HepG2 (cell line): ENCODE data around the gene TACC2. TPM values are rescaled to one million over a fixed set of nuclear protein-coding genes. Genes with fewer than 3 reads are reported as not detected.

Experiments used
- ATAC-seq: fragments of 200-7000 bp; cut with Tn5 transposase; 3 replicates; pipeline ENCODE4 v1.9.1; 2020; ENCODE audit warnings: mild to moderate bottlenecking, moderate library complexity
- BruUV-seq: library from RNA; stranded (reverse); fragments of 400-500 nt; replicated peaks from 2 replicates; lab custom pipeline; 2021; lab: Mats Ljungman, UMichigan
- CTCF ChIA-PET: fragments of 300-600 bp; formaldehyde crosslinking; extraction: SDS; loops from one replicate; lab custom pipeline; 2021; ENCODE audit warnings: low total read pairs, inconsistent platforms, low intra/inter-chr PET ratio; lab: Yijun Ruan, JAX
- POLR2A ChIA-PET: fragments of 350-600 bp; sonication (Branson Sonifier 250); formaldehyde crosslinking; loops from one replicate; lab custom pipeline; 2020; ENCODE audit warnings: antibody characterized with exemption, inconsistent platforms; lab: Yijun Ruan, JAX
- DNase-seq: peaks from one replicate; pipeline ENCODE4 v3.0.0-alpha.2; 2015; ENCODE audit warnings: low spot score
- FAIRE-seq: peaks from 3 replicates; lab custom pipeline; 2011; peaks lifted over from hg19 to GRCh38; lab: Jason Lieb, UNC
- H2AFZ ChIP-seq: one replicate; pipeline ENCODE4 v1.6.1; 2011; ENCODE audit warnings: low read length, inconsistent platforms
- H3K27ac ChIP-seq: fragments of 300-600 bp; 3 replicates; pipeline ENCODE4 v1.8.0; 2011; ENCODE audit warnings: mixed run types, mild to moderate bottlenecking, mixed read lengths, low read length, inconsistent platforms; ENCODE audit not compliant: insufficient read depth; ENCODE audit errors: extremely low read length
- H3K27me3 ChIP-seq, 2 experiments: fragments of 200-600 bp in 1 of 2; 2 replicates in 1 of 2; 3 replicates in 1 of 2; pipeline versions ENCODE4 v1.6.0 to v1.8.0; 2011; ENCODE audit warnings: low read length in 2 of 2, mild to moderate bottlenecking in 2 of 2, moderate library complexity in 2 of 2, inconsistent platforms in 1 of 2; ENCODE audit not compliant: insufficient read depth in 2 of 2, control insufficient read depth in 1 of 2
- H3K36me3 ChIP-seq, 2 experiments: fragments of 200-600 bp in 1 of 2; replicated peaks in 1 of 2; 2 replicates in 1 of 2; 3 replicates in 1 of 2; pipeline versions ENCODE4 v1.5.1 to v1.8.0; 2011; ENCODE audit warnings: low read length in 2 of 2, inconsistent platforms in 1 of 2; ENCODE audit not compliant: insufficient read depth in 2 of 2, control insufficient read depth in 1 of 2
- H3K4me1 ChIP-seq: 2 replicates; pipeline ENCODE4 v1.5.1; 2012; ENCODE audit warnings: low read length, inconsistent platforms; ENCODE audit not compliant: insufficient read depth
- H3K4me2 ChIP-seq: 2 replicates; pipeline ENCODE4 v1.6.0; 2011; ENCODE audit warnings: low read depth, low read length, inconsistent platforms
- H3K4me3 ChIP-seq, 3 experiments: fragments of 200-600 bp in 1 of 3; sonication (generic), shearing (Covaris generic) in 1 of 3; replicated peaks in 1 of 3; 2 replicates each; pipeline ENCODE4 v1.5.1; 2011 to 2016; ENCODE audit warnings: low read length in 3 of 3, inconsistent platforms in 2 of 3, low read depth in 2 of 3, mild to moderate bottlenecking in 2 of 3, control low read depth in 1 of 3, mixed read lengths in 1 of 3; ENCODE audit not compliant: insufficient read depth in 1 of 3
- H3K79me2 ChIP-seq: one replicate; pipeline ENCODE4 v1.6.1; 2011; ENCODE audit warnings: low read length, inconsistent platforms; ENCODE audit not compliant: insufficient read depth
- H3K9ac ChIP-seq: 2 replicates; pipeline ENCODE4 v1.6.0; 2011; ENCODE audit warnings: mild to moderate bottlenecking, low read depth, low read length, inconsistent platforms; ENCODE audit not compliant: insufficient read depth
- H3K9me3 ChIP-seq: 2 replicates; pipeline ENCODE4 v1.5.1; 2012; ENCODE audit warnings: mild to moderate bottlenecking, low read length
- H4K20me1 ChIP-seq: 2 replicates; pipeline ENCODE4 v1.6.0; 2011; ENCODE audit warnings: inconsistent platforms, mild to moderate bottlenecking, low read length, moderate library complexity; ENCODE audit not compliant: insufficient read depth
- BRD4 ChIP-seq: sonication (generic); formaldehyde crosslinking; IDR thresholded peaks from 2 replicates; pipeline ENCODE4 v1.4.0; 2020; ENCODE audit warnings: missing genetic modification reagents
- CBX5 ChIP-seq: sonication (generic); formaldehyde crosslinking; IDR thresholded peaks from 2 replicates; pipeline ENCODE4 v1.4.0; 2020; ENCODE audit warnings: missing genetic modification reagents, borderline replicate concordance
- GABPA ChIP-seq, 2 experiments: IDR thresholded peaks; 2 replicates each; pipeline ENCODE4 v1.6.1; 2011 to 2016; ENCODE audit warnings: low read depth in 2 of 2, low read length in 1 of 2, missing biosample characterization in 1 of 2, missing genetic modification characterization in 1 of 2
- GTF3A ChIP-seq: sonication (generic); formaldehyde crosslinking; conservative IDR thresholded peaks from 2 replicates; pipeline ENCODE4 v1.4.0; 2020; ENCODE audit warnings: mild to moderate bottlenecking, missing genetic modification reagents
- ISX ChIP-seq: sonication (generic); formaldehyde crosslinking; conservative IDR thresholded peaks from 2 replicates; pipeline ENCODE4 v1.5.0; 2020; ENCODE audit warnings: missing genetic modification reagents
- LCORL ChIP-seq, 2 experiments: fragments of 450-650 bp in 1 of 2; sonication (generic) in 1 of 2; formaldehyde crosslinking in 1 of 2; IDR thresholded peaks; 2 replicates each; pipeline versions ENCODE4 v1.5.0 to v1.6.1; 2017 to 2020; ENCODE audit warnings: antibody characterized with exemption in 1 of 2, missing genetic modification reagents in 1 of 2
- NFKBIZ ChIP-seq: IDR thresholded peaks from 2 replicates; pipeline ENCODE4 v1.6.1; 2018; ENCODE audit warnings: missing genetic modification reagents, missing compliant biosample characterization
- RAD51 ChIP-seq: fragments of 450-650 bp; IDR thresholded peaks from 2 replicates; pipeline ENCODE4 v1.6.1; 2016; ENCODE audit warnings: borderline replicate concordance
- TOE1 ChIP-seq: sonication (generic); formaldehyde crosslinking; IDR thresholded peaks from 2 replicates; pipeline ENCODE4 v1.4.0; 2020; ENCODE audit warnings: mild to moderate bottlenecking, missing genetic modification reagents
- ZFX ChIP-seq: sonication (generic); formaldehyde crosslinking; IDR thresholded peaks from 2 replicates; pipeline ENCODE4 v1.4.0; 2020; ENCODE audit warnings: mild to moderate bottlenecking, low read depth, missing genetic modification reagents, moderate library complexity
- ZFYVE20 ChIP-seq: sonication (generic); formaldehyde crosslinking; IDR thresholded peaks from 2 replicates; pipeline ENCODE4 v1.8.0; 2023; ENCODE audit warnings: low read depth, mild to moderate bottlenecking, moderate library complexity, missing genetic modification reagents, borderline replicate concordance
- ZNF205 ChIP-seq: IDR thresholded peaks from 2 replicates; pipeline ENCODE4 v1.6.1; 2018; ENCODE audit warnings: missing biosample characterization, missing genetic modification reagents
- ZNF317 ChIP-seq: sonication (generic); formaldehyde crosslinking; IDR thresholded peaks from 2 replicates; pipeline ENCODE4 v1.5.0; 2020; ENCODE audit warnings: mild to moderate bottlenecking, missing genetic modification reagents
- ZNF441 ChIP-seq: sonication (generic); formaldehyde crosslinking; IDR thresholded peaks from 2 replicates; pipeline ENCODE4 v1.7.0; 2021; ENCODE audit warnings: missing genetic modification reagents, borderline replicate concordance
- ZNF772 ChIP-seq: sonication (generic); formaldehyde crosslinking; IDR thresholded peaks from 2 replicates; pipeline ENCODE4 v1.5.0; 2020; ENCODE audit warnings: mild to moderate bottlenecking, missing genetic modification reagents
- ZNF775 ChIP-seq: sonication (generic); formaldehyde crosslinking; IDR thresholded peaks from 2 replicates; pipeline ENCODE4 v1.4.0; 2020; ENCODE audit warnings: missing genetic modification reagents, mild to moderate bottlenecking, moderate library complexity, borderline replicate concordance
- WGBS: methylation state at CpG from one replicate; pipeline ENCODE4 v1.1.6; 2017; ENCODE audit warnings: low lambda C conversion rate; 5-methylcytosine and 5-hydroxymethylcytosine counted together
- in situ Hi-C: cut with HindIII; loops from 2 replicates; pipeline ENCODE4 v1.10.0; 2017; ENCODE audit warnings: low pct_unique_long_range_greater_than_20kb; ENCODE audit not compliant: extremely low pct_ligation_motif_present
- intact Hi-C: fragments of 100-400 bp; cut with micrococcal nuclease; formaldehyde crosslinking; loops from one replicate; pipeline ENCODE4 v1.10.0; 2022; ENCODE audit not compliant: unreplicated experiment
- polyA plus RNA-seq, 8 experiments: library from polyadenylated mRNA; depleted of rRNA in 3 of 8; stranded (reverse) in 7 of 8; unstranded in 1 of 8; fragments of >200 nt; fragmentation: Illumina TruSeq in 4 of 8; extraction: Trizol in 4 of 8; gene quantifications; 2 replicates each; pipeline versions ENCODE4 v1.2.1 to v1.2.3, GENCODE V29; 2011 to 2016; ENCODE audit warnings: low read depth in 4 of 8, missing spikeins in 1 of 8, mixed read lengths in 1 of 8; ENCODE audit not compliant: insufficient read depth in 1 of 8
- total RNA-seq, 5 experiments: library from RNA; depleted of rRNA; stranded (reverse); fragments of >200 nt; fragmentation: Illumina TruSeq; extraction: Trizol; gene quantifications; 2 replicates each; pipeline ENCODE4 v1.2.3, GENCODE V29; 2016; ENCODE audit warnings: low read depth in 1 of 5
- TF ChIP-seq, protein P1 (sequence below): sonication (generic); formaldehyde crosslinking; IDR thresholded peaks from 2 replicates; pipeline ENCODE4 v1.8.1; 2023; ENCODE audit warnings: mild to moderate bottlenecking, missing genetic modification reagents
- TF ChIP-seq, protein P2 (sequence below): sonication (generic); formaldehyde crosslinking; IDR thresholded peaks from 2 replicates; pipeline ENCODE4 v1.5.1; 2020; ENCODE audit warnings: missing genetic modification reagents, mild to moderate bottlenecking, borderline replicate concordance

The TACC2 gene
- total and polyA plus RNA-seq, 2 of the 13 experiments (the other 11 are each of a cell fraction or from before 2014, with no cell fraction given), result 11.8 to 16.0 TPM

GRCh38 chr10:122246830-122247520, 258.0 kb downstream of the TACC2 start (continued):
- TF ChIP-seq, protein P1, sequence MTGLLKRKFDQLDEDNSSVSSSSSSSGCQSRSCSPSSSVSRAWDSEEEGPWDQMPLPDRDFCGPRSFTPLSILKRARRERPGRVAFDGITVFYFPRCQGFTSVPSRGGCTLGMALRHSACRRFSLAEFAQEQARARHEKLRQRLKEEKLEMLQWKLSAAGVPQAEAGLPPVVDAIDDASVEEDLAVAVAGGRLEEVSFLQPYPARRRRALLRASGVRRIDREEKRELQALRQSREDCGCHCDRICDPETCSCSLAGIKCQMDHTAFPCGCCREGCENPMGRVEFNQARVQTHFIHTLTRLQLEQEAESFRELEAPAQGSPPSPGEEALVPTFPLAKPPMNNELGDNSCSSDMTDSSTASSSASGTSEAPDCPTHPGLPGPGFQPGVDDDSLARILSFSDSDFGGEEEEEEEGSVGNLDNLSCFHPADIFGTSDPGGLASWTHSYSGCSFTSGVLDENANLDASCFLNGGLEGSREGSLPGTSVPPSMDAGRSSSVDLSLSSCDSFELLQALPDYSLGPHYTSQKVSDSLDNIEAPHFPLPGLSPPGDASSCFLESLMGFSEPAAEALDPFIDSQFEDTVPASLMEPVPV, result no peak

DNA sequence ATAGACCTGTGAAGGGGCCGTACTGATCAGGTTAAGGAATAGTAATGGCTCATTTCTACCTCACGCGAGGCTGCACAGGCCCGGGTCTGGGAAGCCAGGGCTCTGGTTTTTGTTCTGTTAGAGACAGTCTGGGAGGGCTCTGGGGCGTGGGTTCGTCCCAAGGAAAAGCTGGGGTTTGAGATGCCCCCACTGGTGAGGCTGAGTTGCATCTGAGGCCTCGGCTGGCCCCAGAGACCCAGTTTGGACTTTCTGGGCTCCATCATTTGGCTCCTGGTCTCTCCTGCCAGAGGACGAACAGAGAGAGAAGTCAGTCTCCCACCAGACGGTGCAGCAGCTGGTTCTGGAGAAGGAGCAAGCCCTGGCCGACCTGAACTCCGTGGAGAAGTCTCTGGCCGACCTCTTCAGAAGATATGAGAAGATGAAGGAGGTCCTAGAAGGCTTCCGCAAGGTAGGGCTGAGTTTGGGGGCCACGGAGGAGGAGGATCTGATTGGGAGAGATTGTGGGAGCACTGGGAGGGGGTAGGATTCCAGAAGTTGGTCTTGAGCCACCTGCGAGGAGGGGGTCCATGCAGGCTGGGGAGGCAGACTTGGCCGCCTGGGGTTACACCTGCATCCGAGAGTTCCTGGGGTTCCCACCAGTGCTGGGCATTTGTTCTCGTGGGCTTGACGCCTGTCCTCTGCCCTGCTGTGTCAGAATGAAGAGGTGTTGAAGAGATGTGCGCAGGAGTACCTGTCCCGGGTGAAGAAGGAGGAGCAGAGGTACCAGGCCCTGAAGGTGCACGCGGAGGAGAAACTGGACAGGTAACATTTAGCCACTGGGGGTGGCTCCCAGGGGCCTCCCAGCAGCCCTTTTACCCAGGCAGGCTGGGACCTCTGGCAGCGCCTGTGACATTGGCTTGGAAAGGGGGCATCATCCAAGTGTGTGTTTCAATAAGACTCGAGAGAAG, 259.7 kb downstream of the TACC2 start:
- Histone ChIP-seq H3K9me3 (no peaks in the 10 kb centered on the region), H4K20me1 (no peaks in the 10 kb centered on the region), H3K36me3 (peaks cover 4 to 6% of the 10 kb centered on the region in 2 experiments; a peak in 4 of 5 replicates), H2AFZ (no peak overlapping the region), H3K27ac (no peak overlapping the region), H3K4me3 (no peak overlapping the region), H3K79me2 (no peaks in the 10 kb centered on the region), H3K27me3 (no peaks in the 10 kb centered on the region; a peak in 1 of 5 replicates), H3K4me1 (no peaks in the 10 kb centered on the region), H3K9ac (no peak overlapping the region), H3K4me2 (no peak overlapping the region)
- no peak for DNase-seq
- in situ Hi-C loops, result no loop called here
- CTCF ChIA-PET, result no interaction called here
- no peak for ATAC-seq
- BruUV-seq, result no TSS peak
- FAIRE-seq, result no peak
- intact Hi-C loops, result no loop called here
- POLR2A ChIA-PET, result no interaction called here
- WGBS, result 93% methylated on average over 21 of the region's 25 CpGs
- TF ChIP-seq CBX5 (CRISPR knock-in tag) (no peak), BRD4 (no peak), ISX (CRISPR knock-in tag) (no peak), RAD51 (no peak), ZNF441 (CRISPR knock-in tag) (no peak), NFKBIZ (CRISPR knock-in tag) (no peak), LCORL (IDR thresholded peaks at IDR 0.05) (no peak), LCORL (CRISPR knock-in tag; IDR thresholded peaks at IDR 0.05) (no peak), GABPA (IDR thresholded peaks at IDR 0.05; ENCODE audit: low read depth, low read length) (no peak), GABPA (CRISPR knock-in tag; IDR thresholded peaks at IDR 0.05; ENCODE audit: low read depth) (no peak), ZNF772 (CRISPR knock-in tag) (no peak), TOE1 (CRISPR knock-in tag) (no peak), ZFX (CRISPR knock-in tag) (no peak), ZNF775 (CRISPR knock-in tag) (no peak), GTF3A (CRISPR knock-in tag) (no peak), ZFYVE20 (no peak), ZNF317 (CRISPR knock-in tag) (no peak), ZNF205 (no peak)
- TF ChIP-seq, protein P2, sequence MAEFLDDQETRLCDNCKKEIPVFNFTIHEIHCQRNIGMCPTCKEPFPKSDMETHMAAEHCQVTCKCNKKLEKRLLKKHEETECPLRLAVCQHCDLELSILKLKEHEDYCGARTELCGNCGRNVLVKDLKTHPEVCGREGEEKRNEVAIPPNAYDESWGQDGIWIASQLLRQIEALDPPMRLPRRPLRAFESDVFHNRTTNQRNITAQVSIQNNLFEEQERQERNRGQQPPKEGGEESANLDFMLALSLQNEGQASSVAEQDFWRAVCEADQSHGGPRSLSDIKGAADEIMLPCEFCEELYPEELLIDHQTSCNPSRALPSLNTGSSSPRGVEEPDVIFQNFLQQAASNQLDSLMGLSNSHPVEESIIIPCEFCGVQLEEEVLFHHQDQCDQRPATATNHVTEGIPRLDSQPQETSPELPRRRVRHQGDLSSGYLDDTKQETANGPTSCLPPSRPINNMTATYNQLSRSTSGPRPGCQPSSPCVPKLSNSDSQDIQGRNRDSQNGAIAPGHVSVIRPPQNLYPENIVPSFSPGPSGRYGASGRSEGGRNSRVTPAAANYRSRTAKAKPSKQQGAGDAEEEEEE (CRISPR knock-in tag), result no peak
